IPS DF 6.9 (cell line): ENCODE results near the gene KCNK10.

Source experiments
- DNase-seq: peaks from one replicate; pipeline ENCODE4 v3.0.0-alpha.2; 2013; ENCODE audit warnings: low read depth, low spot score
- H3K27ac ChIP-seq: one replicate; pipeline ENCODE4 v1.5.1; 2013; ENCODE audit warnings: low read length, control low read depth
- H3K27me3 ChIP-seq: 2 replicates; pipeline ENCODE4 v1.6.1; 2013; ENCODE audit warnings: mild to moderate bottlenecking, low read length; ENCODE audit not compliant: control insufficient read depth, insufficient read depth
- H3K36me3 ChIP-seq: 2 replicates; pipeline ENCODE4 v1.6.1; 2013; ENCODE audit warnings: low read length; ENCODE audit not compliant: control insufficient read depth, insufficient read depth
- H3K4me1 ChIP-seq: 2 replicates; pipeline ENCODE4 v1.6.1; 2013; ENCODE audit warnings: low read length; ENCODE audit not compliant: control insufficient read depth, insufficient read depth
- H3K4me3 ChIP-seq: 2 replicates; pipeline ENCODE4 v1.5.1; 2013; ENCODE audit warnings: mild to moderate bottlenecking, low read length
- H3K9me3 ChIP-seq: 2 replicates; pipeline ENCODE4 v1.6.1; 2013; ENCODE audit warnings: low read length, inconsistent platforms; ENCODE audit not compliant: control insufficient read depth, insufficient read depth
- WGBS: extraction: QIAGEN DNeasy Blood & Tissue Kit; methylation state at CpG from one replicate; pipeline ENCODE4 v1.1.7; 2013; ENCODE audit warnings: mixed read lengths, missing lambda C conversion rate; ENCODE audit not compliant: insufficient read length, insufficient coverage; 5-methylcytosine and 5-hydroxymethylcytosine counted together

The KCNK10 gene

GRCh38 chr14:88252498-88252897, 70.6 kb downstream of the KCNK10 start:
- Histone ChIP-seq H3K4me1 (no peaks in the 10 kb centered on the region), H3K9me3 (no peaks in the 10 kb centered on the region), H3K36me3 (no peaks in the 10 kb centered on the region), H3K27ac (no peak overlapping the region), H3K27me3 (no peaks in the 10 kb centered on the region), H3K4me3 (no peak overlapping the region)
- no CpG with 5 or more reads among the region's 3 CpGs for WGBS
- DNase-seq = no peak

DNA sequence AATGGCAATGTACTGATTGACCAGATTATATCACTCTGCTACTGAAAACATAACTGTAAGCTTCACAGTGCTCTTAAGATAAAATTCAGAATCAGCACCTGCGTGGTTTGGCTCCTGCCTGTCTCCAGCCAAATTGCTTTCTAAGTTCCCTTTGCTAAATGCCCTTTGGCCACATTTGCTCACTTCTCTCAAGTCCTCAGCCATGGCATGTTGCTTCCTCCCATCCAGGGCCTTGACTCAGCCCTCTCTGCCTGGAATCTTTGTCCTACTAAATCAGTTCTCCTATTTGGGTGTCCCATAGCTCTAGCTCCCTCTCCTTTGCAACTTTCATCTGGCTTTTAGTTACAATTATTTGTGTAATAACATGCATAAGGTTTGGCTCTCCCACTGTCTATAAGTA, 71.4 kb downstream of the KCNK10 start:
- Histone ChIP-seq H3K27me3 (no peaks in the 10 kb centered on the region), H3K27ac (no peak overlapping the region), H3K4me3 (no peak overlapping the region), H3K4me1 (no peaks in the 10 kb centered on the region), H3K36me3 (no peaks in the 10 kb centered on the region), H3K9me3 (no peaks in the 10 kb centered on the region)
- no peak for DNase-seq
- no CpG with 5 or more reads among the region's 1 CpG for WGBS

DNA sequence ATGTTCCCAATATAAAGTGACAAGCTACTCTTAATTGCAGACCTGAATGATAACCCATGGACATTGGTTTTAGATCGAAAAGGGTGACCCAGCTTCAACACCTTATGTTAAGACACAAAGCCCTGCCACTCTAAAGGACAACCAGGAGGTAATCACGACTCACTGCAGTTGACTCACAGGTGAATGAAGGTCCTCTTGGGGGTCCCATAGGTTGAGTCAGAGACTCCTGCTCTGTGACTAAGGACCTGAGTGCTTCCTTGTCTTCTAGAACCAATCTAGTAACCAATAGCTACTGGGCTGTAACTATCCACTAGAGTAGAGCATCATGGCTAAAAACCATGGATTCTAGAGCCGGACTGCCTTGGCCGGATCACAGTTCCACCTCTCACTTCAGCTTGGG, 73.8 kb downstream of the KCNK10 start:
- no peaks in the 10 kb centered on the region for H3K9me3 ChIP-seq
- no peak overlapping the region for H3K27ac ChIP-seq
- DNase-seq = no peak
- H3K36me3 ChIP-seq = no peaks in the 10 kb centered on the region
- H3K4me3 ChIP-seq = no peak overlapping the region
- WGBS = no CpG with 5 or more reads among the region's 4 CpGs
- H3K27me3 ChIP-seq = no peaks in the 10 kb centered on the region
- no peaks in the 10 kb centered on the region for H3K4me1 ChIP-seq

DNA sequence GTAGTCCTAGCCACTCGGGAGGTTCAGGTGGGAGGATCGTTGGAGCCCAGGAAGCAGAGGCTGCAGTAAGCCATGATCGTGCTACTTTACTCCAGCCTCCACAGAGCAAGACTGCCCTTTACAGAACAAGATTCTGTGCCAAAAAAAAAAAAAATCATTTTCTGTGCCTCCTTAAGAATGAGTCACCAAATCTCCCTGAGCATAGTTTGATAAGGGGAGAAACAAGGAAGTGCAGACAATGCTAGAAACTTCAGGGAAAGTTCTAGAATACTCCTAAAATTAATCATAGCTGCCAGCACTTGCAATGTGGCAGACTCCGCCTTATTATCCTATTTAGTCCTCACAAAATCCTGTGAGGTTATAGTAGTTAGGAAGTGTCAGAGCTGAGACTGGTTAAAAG, 74.5 kb downstream of the KCNK10 start:
- no peak for DNase-seq
- WGBS = no CpG with 5 or more reads among the region's 4 CpGs

GRCh38 chr14:88247228-88247627, 75.8 kb downstream of the KCNK10 start:
- no CpG with 5 or more reads among the region's 4 CpGs for WGBS
- DNase-seq = no peak

More for the DNA sequence above, 74.5 kb downstream of the KCNK10 start:
- Histone ChIP-seq H3K4me3 (no peak overlapping the region), H3K27me3 (no peaks in the 10 kb centered on the region), H3K27ac (no peak overlapping the region), H3K4me1 (no peaks in the 10 kb centered on the region), H3K36me3 (no peaks in the 10 kb centered on the region), H3K9me3 (no peaks in the 10 kb centered on the region)

DNA sequence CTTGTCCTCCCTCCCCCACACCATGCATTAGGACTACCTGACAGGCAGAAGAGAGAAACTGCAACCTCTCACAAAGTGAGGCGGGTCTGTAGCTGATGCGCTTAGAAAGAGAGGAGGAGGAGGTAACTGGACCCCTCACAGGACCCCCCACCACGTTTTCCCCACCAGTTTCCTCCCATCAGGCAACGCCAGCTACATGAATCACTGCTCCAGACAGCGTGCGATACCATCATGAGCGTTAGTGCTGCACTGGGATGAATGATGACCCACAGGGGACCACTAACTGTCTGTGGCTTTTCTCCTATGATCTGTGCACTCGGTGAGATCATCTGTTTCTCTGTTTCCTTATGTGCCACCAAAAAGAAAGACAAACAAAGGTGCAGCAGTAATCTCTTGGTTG, 77.7 kb downstream of the KCNK10 start:
- 0 out of 2 replicates have a peak, but pooled peaks cover 1% of the 10 kb centered on the region for H3K4me1 ChIP-seq
- WGBS = no CpG with 5 or more reads among the region's 8 CpGs
- DNase-seq = no peak

More at GRCh38 chr14:88247228-88247627, 75.8 kb downstream of the KCNK10 start:
- Histone ChIP-seq H3K27me3 (no peaks in the 10 kb centered on the region), H3K4me3 (no peak overlapping the region), H3K9me3 (no peaks in the 10 kb centered on the region), H3K27ac (no peak overlapping the region), H3K36me3 (no peaks in the 10 kb centered on the region), H3K4me1 (no peaks in the 10 kb centered on the region)

GRCh38 chr14:88243946-88244345, 79.1 kb downstream of the KCNK10 start:
- H3K9me3 ChIP-seq = no peaks in the 10 kb centered on the region
- no peaks in the 10 kb centered on the region for H3K36me3 ChIP-seq
- H3K4me3 ChIP-seq = no peak overlapping the region
- WGBS = no CpG with 5 or more reads among the region's 4 CpGs
- no peaks in the 10 kb centered on the region for H3K27me3 ChIP-seq
- DNase-seq = no peak
- H3K4me1 ChIP-seq = 0 out of 2 replicates have a peak, but pooled peaks cover 1% of the 10 kb centered on the region
- no peak overlapping the region for H3K27ac ChIP-seq

More for the DNA sequence above, 77.7 kb downstream of the KCNK10 start:
- H3K9me3 ChIP-seq = no peaks in the 10 kb centered on the region
- no peak overlapping the region for H3K27ac ChIP-seq
- no peaks in the 10 kb centered on the region for H3K27me3 ChIP-seq
- H3K4me3 ChIP-seq = no peak overlapping the region
- no peaks in the 10 kb centered on the region for H3K36me3 ChIP-seq

- H3K4me3 ChIP-seq = no peak overlapping the region
- H3K4me1 ChIP-seq = 0 out of 2 replicates have a peak, but pooled peaks cover 1% of the 10 kb centered on the region
- H3K27me3 ChIP-seq = no peaks in the 10 kb centered on the region
- no peaks in the 10 kb centered on the region for H3K36me3 ChIP-seq
- no peak overlapping the region for H3K27ac ChIP-seq
- no CpG with 5 or more reads among the region's 5 CpGs for WGBS
- H3K9me3 ChIP-seq = no peaks in the 10 kb centered on the region
- DNase-seq = no peak
Measured at GRCh38 chr14:88242446-88242845, 80.6 kb downstream of the KCNK10 start.

GRCh38 chr14:88241810-88242209, 81.3 kb downstream of the KCNK10 start:
- H3K36me3 ChIP-seq = no peaks in the 10 kb centered on the region
- H3K4me3 ChIP-seq = no peak overlapping the region
- H3K4me1 ChIP-seq = 0 out of 2 replicates have a peak, but pooled peaks cover 1% of the 10 kb centered on the region
- no peak for DNase-seq
- WGBS = no CpG with 5 or more reads among the region's 9 CpGs
- H3K9me3 ChIP-seq = no peaks in the 10 kb centered on the region
- H3K27me3 ChIP-seq = no peaks in the 10 kb centered on the region
- no peak overlapping the region for H3K27ac ChIP-seq

GRCh38 chr14:88234442-88234841, 88.6 kb downstream of the KCNK10 start:
- Histone ChIP-seq H3K27me3 (no peaks in the 10 kb centered on the region), H3K36me3 (no peaks in the 10 kb centered on the region), H3K4me1 (no peaks in the 10 kb centered on the region; the same call in 1 of the 2 replicates), H3K4me3 (no peak overlapping the region), H3K9me3 (no peaks in the 10 kb centered on the region), H3K27ac (no peak overlapping the region)
- no peak for DNase-seq
- WGBS = no CpG with 5 or more reads among the region's 4 CpGs

DNA sequence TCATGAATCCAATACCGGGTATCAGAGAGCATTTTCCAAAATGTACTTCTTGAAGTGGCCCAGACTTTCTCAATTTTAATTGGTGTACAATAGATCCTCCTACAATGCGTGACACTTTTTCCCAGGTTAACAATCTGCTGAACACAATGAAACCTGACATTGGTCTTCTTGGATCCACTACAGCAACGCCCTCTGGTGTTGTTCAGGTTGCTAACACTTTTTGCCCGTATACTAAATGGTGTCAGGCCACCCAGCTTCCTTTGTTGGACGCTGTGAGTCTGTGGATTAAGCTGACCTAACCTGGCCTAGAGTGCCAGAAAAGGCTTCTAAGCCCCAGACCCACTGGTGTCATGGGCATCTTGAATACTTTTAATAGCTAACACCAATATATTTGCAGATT, 89.2 kb downstream of the KCNK10 start:
- no peaks in the 10 kb centered on the region for H3K9me3 ChIP-seq
- DNase-seq = peak; percentile 22
- H3K27me3 ChIP-seq = no peaks in the 10 kb centered on the region
- no peak overlapping the region for H3K27ac ChIP-seq
- H3K36me3 ChIP-seq = no peaks in the 10 kb centered on the region
- no peak overlapping the region for H3K4me3 ChIP-seq
- no peaks in the 10 kb centered on the region; the same call in 1 of the 2 replicates for H3K4me1 ChIP-seq
- WGBS = no CpG with 5 or more reads among the region's 5 CpGs
